Forelimb muscle (tissue), 1 donor: ENCODE results near the gene TAGLN3. TPM values are rescaled to one million over a fixed set of nuclear protein-coding genes. Genes with fewer than 3 reads are reported as not detected.

Experiments used
- DNase-seq: peaks from one replicate; pipeline ENCODE4 v3.0.0-alpha.2; 2013; ENCODE audit warnings: low read depth
- polyA plus RNA-seq: library from polyadenylated mRNA; unstranded; fragments of 120-200 nt; gene quantifications from one replicate; pipeline ENCODE4 v1.2.1, GENCODE V29; 2013; ENCODE audit not compliant: insufficient read length

TAGLN3 gene
- polyA plus RNA-seq, 1 donor = 3.4 TPM

DNA sequence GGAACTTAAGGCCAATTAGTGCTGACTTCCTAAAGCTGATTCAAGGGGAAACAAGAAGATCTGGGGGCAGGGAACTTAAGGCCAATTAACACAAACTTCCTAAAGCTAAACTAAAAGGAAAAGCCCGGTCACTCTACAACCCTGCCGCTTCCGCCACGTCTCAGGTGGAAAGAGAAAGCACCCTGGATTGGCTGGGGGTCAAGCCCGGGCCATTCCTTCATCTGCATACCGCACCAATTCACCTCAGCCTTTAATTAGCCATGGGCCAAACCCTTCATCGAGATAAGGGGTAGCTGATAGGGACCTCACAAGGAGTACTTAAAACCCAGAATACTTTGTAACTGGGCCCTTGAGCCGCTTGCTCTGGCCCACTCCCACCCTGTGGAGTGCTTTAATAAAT lies 50.2 kb downstream of the TAGLN3 start:
- DNase-seq = no peak

DNA sequence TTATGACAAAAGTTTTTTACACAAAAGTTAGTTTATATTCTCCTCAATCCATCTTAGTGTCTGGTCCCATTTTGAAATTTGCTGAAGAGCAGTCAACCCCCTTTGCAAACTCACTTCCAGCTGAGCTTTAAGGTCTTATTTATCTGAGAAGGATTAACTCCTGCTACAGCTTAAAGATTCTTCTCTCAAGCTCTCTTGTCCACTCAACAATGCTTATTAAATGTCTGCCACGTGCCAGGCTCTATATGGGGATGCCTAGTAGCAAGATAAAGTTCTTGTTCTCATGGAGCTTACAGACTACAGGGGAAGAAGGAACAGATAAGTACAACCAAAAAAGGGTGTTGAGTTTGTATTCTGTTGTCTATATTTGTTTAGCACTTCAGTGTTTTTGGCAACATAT lies 54.5 kb downstream of the TAGLN3 start:
- DNase-seq = no peak

DNA sequence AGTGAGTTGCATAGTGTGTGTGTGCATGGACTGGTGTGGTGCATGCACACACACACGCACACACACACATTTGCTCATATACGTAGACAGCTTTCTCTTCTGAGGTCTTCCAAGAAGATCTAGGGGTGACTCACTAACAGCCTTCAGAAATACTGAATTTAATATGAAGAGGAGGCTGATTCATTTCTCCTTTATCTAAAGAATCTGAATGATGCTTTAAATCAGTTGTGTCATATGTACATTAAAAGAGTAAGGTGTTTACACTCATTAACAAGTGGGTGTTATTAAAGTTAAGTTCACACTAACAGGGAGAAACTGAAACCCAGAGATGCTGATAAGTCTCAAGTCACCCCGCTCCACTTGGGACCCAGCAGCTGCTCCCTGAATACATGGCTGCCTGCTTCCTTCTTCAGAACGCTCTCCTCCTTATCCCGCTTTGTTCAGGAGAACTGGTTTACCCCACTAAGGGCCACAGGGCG lies 57.8 kb downstream of the TAGLN3 start:
- no peak for DNase-seq

- DNase-seq = no peak
Measured at GRCh38 chr3:112059497-112059896, 60.8 kb downstream of the TAGLN3 start.

GRCh38 chr3:112061152-112061551 lies 62.4 kb downstream of the TAGLN3 start:
- no peak for DNase-seq

Other genes with a start within 250 kb of the TAGLN3 start
- gene PHLDB2, start 139.7 kb upstream of the TAGLN3 start, polyA plus RNA-seq = 65.7 TPM
- 22.6 TPM for gene ABHD10, start 19.9 kb upstream of the TAGLN3 start, polyA plus RNA-seq
- not detected for gene TMPRSS7, start 35.8 kb downstream of the TAGLN3 start, polyA plus RNA-seq
- 5.2 TPM for gene C3orf52, start 87.5 kb downstream of the TAGLN3 start, polyA plus RNA-seq
- gene GCSAM, start 134.3 kb downstream of the TAGLN3 start, polyA plus RNA-seq = 1.0 TPM